ENCODE measurements around the gene CPEB2. TPM values are rescaled to one million over a fixed set of nuclear protein-coding genes. Genes with fewer than 3 reads are reported as not detected.

Gene CPEB2
- total RNA-seq (1 to 10 TPM; 9.1 to 9.3 TPM), polyA plus RNA-seq (0.84 TPM)

GRCh38 chr4:15001869-15002658 lies at the start of gene CPEB2:
TSS of gene CPEB2 (plus strand) at chr4:15002481. CDS start at chr4:15002674, 193 bp downstream.
- no peaks in the 10 kb centered on the region for H3K9me3 ChIP-seq (ENCODE audit: low read length)
- no peaks in the 10 kb centered on the region for H3K27me3 ChIP-seq (ENCODE audit: insufficient read depth, low read length, poor library complexity, severe bottlenecking)
- H3K36me3 ChIP-seq (ENCODE audit: insufficient read depth, low read length): no peaks in the 10 kb centered on the region
- H3K4me1 ChIP-seq (ENCODE audit: insufficient read depth, low read length): peaks cover 11% of the 10 kb centered on the region
- no peaks in the 10 kb centered on the region for H3K9me3 Mint-ChIP-seq
- peaks cover 0 to 1% of the 10 kb centered on the region in 2 donors for H3K27me3 Mint-ChIP-seq
- peak; percentile 83 to 93 (median 91) for DNase-seq
- H3K36me3 Mint-ChIP-seq: peaks cover 0 to 19% (median 0%) of the 10 kb centered on the region in 3 donors
- H3K27ac ChIP-seq (ENCODE audit: low read depth, low read length): peak within 1 kb of the TSS; percentile 99
- peak within 1 kb of the TSS; percentile 97 to 100 (median 98) for H3K27ac Mint-ChIP-seq
- ChIA-PET POLR2A (interaction anchor here (0.7 to 1.5 kb wide), 4 partner anchors 16 to 1531 kb away, joined by 3 to 8 read pairs (median 4); partner anchors contain the start of gene FBXL5), CTCF (interaction anchor here (0.9 to 1.4 kb wide), 4 partner anchors 10 to 1347 kb away, joined by 3 to 4 read pairs (median 4); no protein-coding TSS in a partner anchor)
- H3K4me3 Mint-ChIP-seq: peak within 1 kb of the TSS; percentile 92 to 100 (median 95)
- H3K4me1 Mint-ChIP-seq: peaks cover 27 to 34% (median 29%) of the 10 kb centered on the region in 3 donors
- H3K4me3 ChIP-seq (ENCODE audit: low read length): peak within 1 kb of the TSS; percentile 77

GRCh38 chr4:14958436-14958835 lies 43.8 kb upstream of the CPEB2 start:
- H3K4me1 Mint-ChIP-seq: no peaks in the 10 kb centered on the region
- no peaks in the 10 kb centered on the region for H3K9me3 Mint-ChIP-seq
- ChIA-PET CTCF (no interaction called here), POLR2A (no interaction called here)
- no peaks in the 10 kb centered on the region for H3K36me3 ChIP-seq (ENCODE audit: insufficient read depth, low read length)
- no peak for DNase-seq
- H3K9me3 ChIP-seq (ENCODE audit: low read length): no peaks in the 10 kb centered on the region
- no peaks in the 10 kb centered on the region for H3K4me1 ChIP-seq (ENCODE audit: insufficient read depth, low read length)
- H3K27me3 Mint-ChIP-seq: peaks cover 6 to 43% of the 10 kb centered on the region in 2 donors
- H3K27me3 ChIP-seq (ENCODE audit: insufficient read depth, low read length, poor library complexity, severe bottlenecking): no peaks in the 10 kb centered on the region
- H3K27ac Mint-ChIP-seq: no peak overlapping the region
- no peak overlapping the region for H3K4me3 ChIP-seq (ENCODE audit: low read length)
- H3K4me3 Mint-ChIP-seq: no peak overlapping the region
- H3K36me3 Mint-ChIP-seq: peaks cover 0 to 1% (median 0%) of the 10 kb centered on the region in 3 donors
- H3K27ac ChIP-seq (ENCODE audit: low read depth, low read length): no peak overlapping the region

- Histone ChIP-seq H3K36me3 (ENCODE audit: insufficient read depth, low read length) (no peaks in the 10 kb centered on the region), H3K4me1 (ENCODE audit: insufficient read depth, low read length) (no peaks in the 10 kb centered on the region), H3K27ac (ENCODE audit: low read depth, low read length) (no peak overlapping the region), H3K4me3 (ENCODE audit: low read length) (no peak overlapping the region), H3K9me3 (ENCODE audit: low read length) (no peaks in the 10 kb centered on the region), H3K27me3 (ENCODE audit: insufficient read depth, low read length, poor library complexity, severe bottlenecking) (no peaks in the 10 kb centered on the region)
- POLR2A ChIA-PET: interaction anchor here (0.8 kb wide), 1 partner anchor 31 kb away, joined by 3 read pairs; no protein-coding TSS in a partner anchor
- no peak overlapping the region for H3K4me3 Mint-ChIP-seq
- DNase-seq: no peak
- no peaks in the 10 kb centered on the region for H3K36me3 Mint-ChIP-seq
- no peaks in the 10 kb centered on the region for H3K4me1 Mint-ChIP-seq
- CTCF ChIA-PET: no interaction called here
- no peak overlapping the region for H3K27ac Mint-ChIP-seq
- H3K27me3 Mint-ChIP-seq: peaks cover 4 to 34% of the 10 kb centered on the region in 2 donors
- H3K9me3 Mint-ChIP-seq: no peaks in the 10 kb centered on the region
Measured at GRCh38 chr4:14961292-14961691, 41.0 kb upstream of the CPEB2 start.

- H3K36me3 Mint-ChIP-seq: no peaks in the 10 kb centered on the region
- no peak overlapping the region for H3K27ac ChIP-seq (ENCODE audit: low read depth, low read length)
- no peak for DNase-seq
- H3K9me3 ChIP-seq (ENCODE audit: low read length): no peaks in the 10 kb centered on the region
- H3K27me3 Mint-ChIP-seq: peaks cover 1 to 30% of the 10 kb centered on the region in 2 donors
- no peaks in the 10 kb centered on the region for H3K36me3 ChIP-seq (ENCODE audit: insufficient read depth, low read length)
- POLR2A ChIA-PET: no interaction called here
- H3K27me3 ChIP-seq (ENCODE audit: insufficient read depth, low read length, poor library complexity, severe bottlenecking): no peaks in the 10 kb centered on the region
- no peaks in the 10 kb centered on the region for H3K9me3 Mint-ChIP-seq
- no peak overlapping the region for H3K4me3 Mint-ChIP-seq
- no peaks in the 10 kb centered on the region for H3K4me1 ChIP-seq (ENCODE audit: insufficient read depth, low read length)
- H3K4me1 Mint-ChIP-seq: no peaks in the 10 kb centered on the region
- CTCF ChIA-PET: no interaction called here
- H3K4me3 ChIP-seq (ENCODE audit: low read length): no peak overlapping the region
- peak overlapping the region in 1 of 8 donors; percentile 48 for H3K27ac Mint-ChIP-seq
Measured at GRCh38 chr4:14965071-14965470, 37.2 kb upstream of the CPEB2 start.

GRCh38 chr4:14967982-14968381 lies 34.3 kb upstream of the CPEB2 start:
- peaks cover 4 to 33% of the 10 kb centered on the region in 2 donors for H3K27me3 Mint-ChIP-seq

GRCh38 chr4:14977830-14978229 lies 24.5 kb upstream of the CPEB2 start:
- peaks cover 0 to 9% (median 0%) of the 10 kb centered on the region in 3 donors for H3K36me3 Mint-ChIP-seq
- H3K4me1 Mint-ChIP-seq: no peaks in the 10 kb centered on the region
- DNase-seq: no peak
- Histone ChIP-seq H3K27me3 (ENCODE audit: insufficient read depth, low read length, poor library complexity, severe bottlenecking) (peaks cover 4% of the 10 kb centered on the region), H3K36me3 (ENCODE audit: insufficient read depth, low read length) (no peaks in the 10 kb centered on the region), H3K27ac (ENCODE audit: low read depth, low read length) (no peak overlapping the region), H3K4me1 (ENCODE audit: insufficient read depth, low read length) (no peaks in the 10 kb centered on the region), H3K9me3 (ENCODE audit: low read length) (no peaks in the 10 kb centered on the region), H3K4me3 (ENCODE audit: low read length) (no peak overlapping the region)
- peaks cover 4 to 8% (median 5%) of the 10 kb centered on the region in 5 donors for H3K9me3 Mint-ChIP-seq
- H3K4me3 Mint-ChIP-seq: no peak overlapping the region
- H3K27ac Mint-ChIP-seq: no peak overlapping the region
- H3K27me3 Mint-ChIP-seq: peaks cover 10 to 37% of the 10 kb centered on the region in 2 donors
- CTCF ChIA-PET: interaction anchor here (1.7 kb wide), 1 partner anchor 10 kb away, joined by 4 read pairs; no protein-coding TSS in a partner anchor
- POLR2A ChIA-PET: no interaction called here

More at GRCh38 chr4:14967982-14968381, 34.3 kb upstream of the CPEB2 start:
- H3K27me3 ChIP-seq (ENCODE audit: insufficient read depth, low read length, poor library complexity, severe bottlenecking): peaks cover 4% of the 10 kb centered on the region
- peaks cover 3 to 5% (median 4%) of the 10 kb centered on the region in 5 donors for H3K9me3 Mint-ChIP-seq
- H3K4me1 ChIP-seq (ENCODE audit: insufficient read depth, low read length): no peaks in the 10 kb centered on the region
- no peak overlapping the region for H3K27ac ChIP-seq (ENCODE audit: low read depth, low read length)
- no peaks in the 10 kb centered on the region for H3K9me3 ChIP-seq (ENCODE audit: low read length)
- ChIA-PET POLR2A (interaction anchor here (0.5 kb wide), 1 partner anchor 22 kb away, joined by 9 read pairs; no protein-coding TSS in a partner anchor), CTCF (interaction anchor here (1.2 kb wide), 1 partner anchor 11 kb away, joined by 4 read pairs; no protein-coding TSS in a partner anchor)
- H3K36me3 ChIP-seq (ENCODE audit: insufficient read depth, low read length): no peaks in the 10 kb centered on the region
- H3K4me1 Mint-ChIP-seq: no peaks in the 10 kb centered on the region
- H3K4me3 Mint-ChIP-seq: no peak overlapping the region
- no peak for DNase-seq
- H3K36me3 Mint-ChIP-seq: peaks cover 0 to 3% (median 0%) of the 10 kb centered on the region in 3 donors
- no peak overlapping the region for H3K4me3 ChIP-seq (ENCODE audit: low read length)
- H3K27ac Mint-ChIP-seq: no peak overlapping the region

GRCh38 chr4:14984448-14984847 lies 17.8 kb upstream of the CPEB2 start:
- no peak overlapping the region for H3K4me3 Mint-ChIP-seq

GRCh38 chr4:14985161-14985560 lies 17.1 kb upstream of the CPEB2 start:
- DNase-seq: no peak
- H3K4me1 ChIP-seq (ENCODE audit: insufficient read depth, low read length): no peaks in the 10 kb centered on the region
- ChIA-PET CTCF (no interaction called here), POLR2A (no interaction called here)
- Mint-ChIP-seq H3K4me1 (no peaks in the 10 kb centered on the region), H3K27me3 (peaks cover 12 to 25% of the 10 kb centered on the region in 2 donors), H3K36me3 (no peaks in the 10 kb centered on the region), H3K27ac (no peak overlapping the region), H3K9me3 (no peaks in the 10 kb centered on the region), H3K4me3 (no peak overlapping the region)
- no peaks in the 10 kb centered on the region for H3K36me3 ChIP-seq (ENCODE audit: insufficient read depth, low read length)
- H3K4me3 ChIP-seq (ENCODE audit: low read length): no peak overlapping the region
- H3K27ac ChIP-seq (ENCODE audit: low read depth, low read length): no peak overlapping the region
- no peaks in the 10 kb centered on the region for H3K27me3 ChIP-seq (ENCODE audit: insufficient read depth, low read length, poor library complexity, severe bottlenecking)
- H3K9me3 ChIP-seq (ENCODE audit: low read length): no peaks in the 10 kb centered on the region

More at GRCh38 chr4:14984448-14984847, 17.8 kb upstream of the CPEB2 start:
- no peak overlapping the region for H3K27ac Mint-ChIP-seq
- Histone ChIP-seq H3K27me3 (ENCODE audit: insufficient read depth, low read length, poor library complexity, severe bottlenecking) (no peaks in the 10 kb centered on the region), H3K36me3 (ENCODE audit: insufficient read depth, low read length) (no peaks in the 10 kb centered on the region), H3K4me1 (ENCODE audit: insufficient read depth, low read length) (no peaks in the 10 kb centered on the region), H3K9me3 (ENCODE audit: low read length) (no peaks in the 10 kb centered on the region), H3K4me3 (ENCODE audit: low read length) (no peak overlapping the region), H3K27ac (ENCODE audit: low read depth, low read length) (no peak overlapping the region)
- DNase-seq: no peak
- H3K9me3 Mint-ChIP-seq: no peaks in the 10 kb centered on the region
- peaks cover 12 to 25% of the 10 kb centered on the region in 2 donors for H3K27me3 Mint-ChIP-seq
- ChIA-PET CTCF (no interaction called here), POLR2A (no interaction called here)
- no peaks in the 10 kb centered on the region for H3K4me1 Mint-ChIP-seq
- H3K36me3 Mint-ChIP-seq: no peaks in the 10 kb centered on the region
